Transverse colon (tissue), 3 donors: ENCODE data around the gene APLP1.

ENCODE experiments used
- POLR2A ChIP-seq: fragments of 450-650 bp; IDR thresholded peaks from one replicate; pipeline ENCODE4 v1.6.1; 2016; ENCODE audit warnings: antibody characterized with exemption, mild to moderate bottlenecking, moderate library complexity
- TF ChIP-seq, protein P1 (sequence below), 5 experiments: fragments of 200-600 bp in 3 of 5; fragments of 450-650 bp in 2 of 5; sonication (generic) in 3 of 5; IDR thresholded peaks; 1 replicate in 2 of 5; 2 replicates in 3 of 5; pipeline ENCODE4 v1.5.1; 2016 to 2017; ENCODE audit warnings: antibody characterized with exemption in 5 of 5, inconsistent platforms in 3 of 5, mild to moderate bottlenecking in 2 of 5, moderate library complexity in 1 of 5

DNA sequence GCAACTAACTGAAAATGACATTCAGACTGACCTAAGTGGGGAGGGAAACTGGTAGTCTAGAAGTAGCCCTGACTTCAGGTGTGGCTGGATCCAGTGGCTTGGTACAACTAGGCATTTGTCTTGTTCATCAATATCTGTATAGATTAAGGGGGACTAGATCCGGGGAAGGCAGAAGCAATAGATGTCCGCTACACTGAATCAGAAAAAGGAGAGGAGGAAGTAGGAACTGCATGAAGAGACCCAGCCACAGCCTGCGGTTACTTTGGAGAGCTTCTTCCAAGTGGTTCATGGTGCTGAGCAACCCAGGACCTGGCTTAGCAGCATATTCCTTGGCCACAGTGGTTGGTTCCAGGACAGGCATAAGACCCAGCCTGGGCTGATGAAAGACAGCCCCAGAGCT, 45.8 kb upstream of the APLP1 start:
- TF ChIP-seq POLR2A, result no peak
- TF ChIP-seq, protein P1, sequence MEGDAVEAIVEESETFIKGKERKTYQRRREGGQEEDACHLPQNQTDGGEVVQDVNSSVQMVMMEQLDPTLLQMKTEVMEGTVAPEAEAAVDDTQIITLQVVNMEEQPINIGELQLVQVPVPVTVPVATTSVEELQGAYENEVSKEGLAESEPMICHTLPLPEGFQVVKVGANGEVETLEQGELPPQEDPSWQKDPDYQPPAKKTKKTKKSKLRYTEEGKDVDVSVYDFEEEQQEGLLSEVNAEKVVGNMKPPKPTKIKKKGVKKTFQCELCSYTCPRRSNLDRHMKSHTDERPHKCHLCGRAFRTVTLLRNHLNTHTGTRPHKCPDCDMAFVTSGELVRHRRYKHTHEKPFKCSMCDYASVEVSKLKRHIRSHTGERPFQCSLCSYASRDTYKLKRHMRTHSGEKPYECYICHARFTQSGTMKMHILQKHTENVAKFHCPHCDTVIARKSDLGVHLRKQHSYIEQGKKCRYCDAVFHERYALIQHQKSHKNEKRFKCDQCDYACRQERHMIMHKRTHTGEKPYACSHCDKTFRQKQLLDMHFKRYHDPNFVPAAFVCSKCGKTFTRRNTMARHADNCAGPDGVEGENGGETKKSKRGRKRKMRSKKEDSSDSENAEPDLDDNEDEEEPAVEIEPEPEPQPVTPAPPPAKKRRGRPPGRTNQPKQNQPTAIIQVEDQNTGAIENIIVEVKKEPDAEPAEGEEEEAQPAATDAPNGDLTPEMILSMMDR (IDR thresholded peaks at IDR 0.05), result no peak
